Hematopoietic multipotent progenitor cell treated with erythropoietin and hydrocortisone succinate and interleukin-3 and kit ligand, for 6 days (in vitro differentiated cells): Measurements from ENCODE around the gene PEX11A.
"Not testable (repeated sequence)": the region's sequence is repeated elsewhere in the genome, so short reads cannot be mapped to it uniquely, and the experiment has no call there.

Experiments used
- DNase-seq: peaks from one replicate; pipeline ENCODE4 v3.0.0-alpha.2; 2015

PEX11A gene, protein sequence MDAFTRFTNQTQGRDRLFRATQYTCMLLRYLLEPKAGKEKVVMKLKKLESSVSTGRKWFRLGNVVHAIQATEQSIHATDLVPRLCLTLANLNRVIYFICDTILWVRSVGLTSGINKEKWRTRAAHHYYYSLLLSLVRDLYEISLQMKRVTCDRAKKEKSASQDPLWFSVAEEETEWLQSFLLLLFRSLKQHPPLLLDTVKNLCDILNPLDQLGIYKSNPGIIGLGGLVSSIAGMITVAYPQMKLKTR

GRCh38 chr15:89690276-89691218 is at the start of gene PEX11A, which contains the start of gene WDR93:
Gene PEX11A, minus strand, starts transcription at chr15:89690754. Its CDS starts 122 bp downstream, at chr15:89690632.
Gene WDR93, plus strand, starts transcription at chr15:89690811. Its CDS starts 10,936 bp downstream, at chr15:89701747.
- peak; percentile 90 for DNase-seq

DNA sequence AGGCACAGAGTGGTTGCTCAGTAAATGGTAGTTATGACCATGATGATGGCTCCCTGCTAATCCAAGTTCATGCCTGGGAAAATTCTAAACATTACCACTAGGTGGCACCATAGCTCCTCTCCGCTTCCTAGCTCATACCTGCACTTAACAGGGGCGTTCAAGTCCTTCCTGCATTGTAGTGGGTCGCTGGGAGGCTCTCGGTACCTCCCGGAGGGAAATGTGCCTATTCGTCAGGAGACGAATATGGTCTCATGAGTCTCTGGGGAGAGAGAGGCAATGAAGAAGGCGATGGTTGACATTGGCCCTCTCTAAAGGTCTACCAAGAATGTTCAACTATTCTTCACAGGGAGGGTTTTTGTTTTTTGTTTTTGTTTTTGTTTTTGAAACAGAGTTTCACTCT is 49.6 kb upstream of the PEX11A start:
- DNase-seq, result peak; percentile 86

GRCh38 chr15:89735773-89736172 is 45.2 kb upstream of the PEX11A start:
- no peak for DNase-seq

- DNase-seq, result no peak
Observed at GRCh38 chr15:89732451-89733172, 42.1 kb upstream of the PEX11A start.

GRCh38 chr15:89731275-89731674 is 40.7 kb upstream of the PEX11A start:
- no peak for DNase-seq

- DNase-seq, result no peak
Observed at GRCh38 chr15:89728254-89728653, 37.7 kb upstream of the PEX11A start.

- no peak for DNase-seq
Observed at GRCh38 chr15:89725064-89725463, 34.5 kb upstream of the PEX11A start.

GRCh38 chr15:89724621-89725020 is 34.1 kb upstream of the PEX11A start:
- DNase-seq, result no peak

DNA sequence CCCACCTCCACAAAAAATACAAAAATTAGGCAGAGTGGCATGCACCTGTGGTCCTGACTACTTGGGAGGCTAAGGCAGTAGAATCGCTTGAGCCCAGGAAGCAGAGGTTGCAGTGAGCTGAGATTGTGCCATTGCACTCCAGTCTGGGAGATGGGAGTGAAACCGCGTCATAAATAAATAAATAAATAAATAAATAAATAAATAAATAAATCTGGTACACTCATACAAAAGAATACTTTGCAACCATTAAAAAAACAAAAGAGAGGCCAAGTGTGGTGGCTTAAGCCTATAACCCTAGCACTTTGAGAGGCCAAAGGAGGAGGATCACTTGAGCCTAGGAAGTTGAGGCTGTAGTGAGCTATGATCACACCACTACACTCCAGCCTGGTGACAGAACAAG is 32.5 kb upstream of the PEX11A start:
- DNase-seq, result no peak

GRCh38 chr15:89714775-89715174 is 24.2 kb upstream of the PEX11A start:
- peak; percentile 29 for DNase-seq

DNA sequence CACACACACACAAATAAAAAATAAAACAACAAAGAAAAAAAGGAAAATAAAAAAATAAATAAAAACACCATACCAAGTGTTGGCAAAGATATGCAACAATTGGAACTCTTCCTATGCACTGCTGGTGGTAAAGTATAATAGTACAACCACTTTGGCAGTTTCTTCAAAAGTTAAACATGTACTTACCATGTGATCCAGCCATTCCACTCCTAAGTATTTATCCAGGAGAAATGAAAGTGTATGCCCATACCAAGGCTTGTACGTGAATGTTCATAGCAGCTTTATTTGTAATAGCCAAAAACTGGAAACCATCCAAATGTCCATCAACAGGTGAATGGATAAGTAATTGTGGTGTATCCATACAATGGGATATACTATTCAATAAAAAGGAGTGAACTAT is 17.0 kb upstream of the PEX11A start:
- no peak for DNase-seq

DNA sequence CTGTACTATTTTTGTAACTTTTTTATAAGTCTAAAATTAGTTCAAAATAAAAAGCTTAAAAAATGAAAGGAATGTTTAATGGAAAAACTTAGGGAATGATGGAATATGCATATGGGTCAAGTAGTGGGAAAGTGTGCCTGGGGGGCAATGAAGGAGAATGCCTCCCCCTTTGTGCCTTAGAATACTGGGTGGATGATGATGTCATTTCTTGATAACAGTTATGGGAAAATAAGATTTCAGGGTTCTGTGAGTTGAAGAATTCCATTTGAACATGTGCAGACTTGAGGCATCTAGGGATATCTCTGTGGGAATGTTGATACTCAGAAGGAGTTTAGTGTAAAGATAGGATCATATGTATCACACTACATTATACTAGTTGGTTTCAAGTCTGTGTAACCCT is 13.9 kb upstream of the PEX11A start:
- DNase-seq, result no peak

GRCh38 chr15:89695198-89695597 is 4.6 kb upstream of the PEX11A start:
- DNase-seq, result no peak

- DNase-seq, result no peak
Observed at GRCh38 chr15:89693696-89694095, 3.1 kb upstream of the PEX11A start.

DNA sequence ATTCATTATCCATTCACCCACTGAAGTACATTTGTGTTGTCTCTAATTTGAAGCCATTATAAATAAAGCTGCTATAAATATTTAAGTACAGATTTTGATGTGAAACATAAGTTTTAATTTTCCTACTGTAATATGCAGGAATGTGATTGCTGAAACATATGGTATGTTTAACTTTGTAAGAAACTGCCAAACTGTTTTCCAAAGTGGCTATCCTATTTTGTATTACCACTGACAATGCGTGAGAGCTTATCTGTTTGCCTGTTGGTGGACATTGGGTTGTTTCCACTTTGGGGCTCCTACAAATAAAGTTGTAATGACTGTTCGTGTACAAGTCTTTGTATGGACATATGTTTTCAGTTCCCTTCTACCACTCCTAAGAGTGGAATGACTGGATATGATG is 2.5 kb upstream of the PEX11A start:
- no peak for DNase-seq

DNA sequence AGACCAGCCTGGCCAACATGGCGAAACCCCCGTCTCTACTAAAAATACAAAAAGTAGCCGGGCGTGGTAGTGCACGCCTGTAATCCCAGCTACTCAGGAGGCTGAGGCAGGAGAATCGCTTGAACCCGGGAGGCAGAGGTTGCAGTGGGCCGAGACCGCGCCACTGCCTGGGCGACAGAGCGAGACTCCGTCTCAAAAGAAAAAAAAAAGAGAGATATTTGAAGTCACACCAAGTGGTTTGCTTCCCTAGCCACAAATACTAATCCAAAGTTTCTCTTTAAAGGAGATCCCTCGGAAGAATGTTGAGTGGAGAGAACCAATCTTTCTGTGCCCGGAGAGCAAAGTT is 651 bp downstream of the PEX11A start:
- DNase-seq, result not testable (repeated sequence)

DNA sequence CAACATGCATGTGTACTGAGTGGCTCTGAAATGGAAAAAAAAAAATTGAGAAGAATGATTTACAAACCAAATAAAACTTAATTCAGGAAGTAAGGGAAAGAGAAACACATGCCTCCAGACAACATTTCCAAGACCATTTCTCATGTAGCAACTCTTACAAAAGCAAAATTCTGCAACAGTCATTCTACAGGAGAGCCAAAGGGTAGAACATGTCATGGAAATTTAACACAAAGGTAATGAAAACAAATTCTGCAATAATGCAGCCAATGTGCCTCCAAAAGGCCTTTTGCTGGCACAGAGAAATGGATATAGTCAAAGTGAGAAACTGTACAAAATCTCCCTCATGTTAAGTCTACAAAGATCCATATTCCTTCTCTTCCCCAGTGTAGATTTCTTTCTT is 4.0 kb downstream of the PEX11A start:
- no peak for DNase-seq

- DNase-seq, result no peak
Observed at GRCh38 chr15:89685995-89686394, 4.6 kb downstream of the PEX11A start.

- DNase-seq, result no peak
Observed at GRCh38 chr15:89681146-89681545, 9.4 kb downstream of the PEX11A start.

- DNase-seq, result no peak
Observed at GRCh38 chr15:89680282-89680873, 10.2 kb downstream of the PEX11A start.

GRCh38 chr15:89679212-89679611 is 11.3 kb downstream of the PEX11A start, which contains the start of gene PLIN1:
Gene PLIN1, minus strand, starts transcription at chr15:89679367. Its CDS starts 1,878 bp downstream, at chr15:89677489.
- DNase-seq, result no peak

DNA sequence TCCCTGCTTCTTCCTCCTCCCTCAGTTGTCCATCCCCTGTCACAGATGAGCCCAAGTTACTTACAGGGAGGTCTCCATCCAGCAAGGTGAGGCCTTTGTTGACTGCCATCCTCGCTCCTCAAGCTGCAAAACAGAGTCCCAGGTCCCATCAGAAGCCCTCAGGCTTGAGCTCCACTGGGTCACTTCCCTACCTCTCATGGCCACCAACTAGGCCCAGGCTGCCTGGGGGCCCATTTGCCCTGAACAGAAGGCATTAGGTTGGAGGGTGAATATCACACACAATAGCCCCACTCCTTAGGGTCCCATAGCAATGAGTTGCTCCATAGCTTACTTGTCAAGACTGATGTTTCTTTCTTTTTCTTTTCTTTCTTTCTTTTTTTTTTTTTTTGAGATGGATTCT is 13.2 kb downstream of the PEX11A start:
- no peak for DNase-seq

DNA sequence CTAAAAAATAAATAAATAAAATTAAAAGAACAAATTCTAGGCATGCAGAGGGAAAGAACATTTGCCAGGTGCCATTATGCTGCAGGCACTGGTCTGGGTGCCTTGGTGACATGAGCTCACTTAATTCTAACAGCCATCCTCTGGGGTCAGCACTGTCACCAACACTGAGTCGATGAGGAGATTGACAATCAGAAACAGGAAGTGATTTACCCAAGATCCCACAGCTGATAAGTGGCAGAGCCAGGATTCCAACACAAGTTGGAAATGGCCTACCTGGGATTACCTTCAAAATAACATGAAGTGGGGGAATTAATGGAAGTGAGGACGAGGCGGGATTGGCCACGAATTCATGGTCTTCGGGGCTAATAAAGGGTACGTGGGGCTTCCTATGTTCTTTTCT is 14.9 kb downstream of the PEX11A start:
- DNase-seq, result no peak
